Measurements from ENCODE around the gene FBXO47. TPM values are rescaled to one million over a fixed set of nuclear protein-coding genes. Genes with fewer than 3 reads are reported as not detected.

FBXO47 gene
- total RNA-seq, 1 donor from 2014 or later: not detected

DNA sequence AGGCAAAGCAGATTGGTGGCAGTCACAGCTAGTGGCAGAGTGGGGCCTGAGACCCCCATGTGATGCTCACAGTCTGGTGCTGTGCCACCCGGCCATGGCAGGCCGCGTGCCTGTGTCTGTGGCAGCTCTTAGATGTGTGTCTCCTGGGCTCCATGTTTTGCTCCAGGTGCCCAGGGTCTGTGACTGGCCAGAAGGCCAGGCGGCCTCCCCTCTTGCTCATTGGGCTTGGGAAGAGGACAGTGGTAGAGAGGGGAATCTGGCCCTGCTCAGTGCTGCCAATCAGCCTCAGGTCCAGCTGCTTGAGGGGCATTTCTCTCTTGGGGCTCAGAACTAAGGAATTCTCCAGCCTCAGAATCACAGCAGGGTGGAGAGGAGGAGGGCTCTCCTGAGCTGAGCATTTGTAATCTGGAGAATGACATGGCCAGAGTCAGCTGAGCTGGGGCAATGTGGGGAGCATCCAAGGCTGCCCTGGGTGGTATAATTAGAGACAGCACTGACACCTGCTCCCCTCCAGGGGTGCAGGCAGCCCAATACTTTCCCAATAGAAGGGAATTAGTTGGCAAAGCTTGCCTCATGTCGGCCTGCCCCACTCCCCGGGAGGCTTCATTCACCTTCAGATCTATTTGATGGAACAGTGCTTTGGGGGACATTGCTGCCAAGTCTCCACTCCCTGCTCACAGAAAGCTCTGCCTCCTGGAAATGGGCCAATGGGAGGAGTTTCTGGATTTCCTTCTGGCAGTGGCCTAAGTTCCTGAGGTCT, 44.5 kb downstream of the FBXO47 start:
- H3K27ac Mint-ChIP-seq: peak overlapping the region; percentile 67
- TF ChIP-seq, protein P1, sequence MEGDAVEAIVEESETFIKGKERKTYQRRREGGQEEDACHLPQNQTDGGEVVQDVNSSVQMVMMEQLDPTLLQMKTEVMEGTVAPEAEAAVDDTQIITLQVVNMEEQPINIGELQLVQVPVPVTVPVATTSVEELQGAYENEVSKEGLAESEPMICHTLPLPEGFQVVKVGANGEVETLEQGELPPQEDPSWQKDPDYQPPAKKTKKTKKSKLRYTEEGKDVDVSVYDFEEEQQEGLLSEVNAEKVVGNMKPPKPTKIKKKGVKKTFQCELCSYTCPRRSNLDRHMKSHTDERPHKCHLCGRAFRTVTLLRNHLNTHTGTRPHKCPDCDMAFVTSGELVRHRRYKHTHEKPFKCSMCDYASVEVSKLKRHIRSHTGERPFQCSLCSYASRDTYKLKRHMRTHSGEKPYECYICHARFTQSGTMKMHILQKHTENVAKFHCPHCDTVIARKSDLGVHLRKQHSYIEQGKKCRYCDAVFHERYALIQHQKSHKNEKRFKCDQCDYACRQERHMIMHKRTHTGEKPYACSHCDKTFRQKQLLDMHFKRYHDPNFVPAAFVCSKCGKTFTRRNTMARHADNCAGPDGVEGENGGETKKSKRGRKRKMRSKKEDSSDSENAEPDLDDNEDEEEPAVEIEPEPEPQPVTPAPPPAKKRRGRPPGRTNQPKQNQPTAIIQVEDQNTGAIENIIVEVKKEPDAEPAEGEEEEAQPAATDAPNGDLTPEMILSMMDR (IDR thresholded peaks at IDR 0.05; ENCODE audit: unreplicated experiment): peak; percentile 20
- peak in 1 of 2 experiments; percentile 66 for DNase-seq (ENCODE audit: low spot score in 2 of 2, unreplicated experiment in 2 of 2)
- H3K4me3 Mint-ChIP-seq: no peak overlapping the region
- no peaks in the 10 kb centered on the region for H3K27me3 Mint-ChIP-seq (ENCODE audit: low read depth)
- peaks cover 31% of the 10 kb centered on the region for H3K4me1 Mint-ChIP-seq
- H3K9me3 Mint-ChIP-seq: no peaks in the 10 kb centered on the region
- peaks cover 14% of the 10 kb centered on the region for H3K36me3 Mint-ChIP-seq

DNA sequence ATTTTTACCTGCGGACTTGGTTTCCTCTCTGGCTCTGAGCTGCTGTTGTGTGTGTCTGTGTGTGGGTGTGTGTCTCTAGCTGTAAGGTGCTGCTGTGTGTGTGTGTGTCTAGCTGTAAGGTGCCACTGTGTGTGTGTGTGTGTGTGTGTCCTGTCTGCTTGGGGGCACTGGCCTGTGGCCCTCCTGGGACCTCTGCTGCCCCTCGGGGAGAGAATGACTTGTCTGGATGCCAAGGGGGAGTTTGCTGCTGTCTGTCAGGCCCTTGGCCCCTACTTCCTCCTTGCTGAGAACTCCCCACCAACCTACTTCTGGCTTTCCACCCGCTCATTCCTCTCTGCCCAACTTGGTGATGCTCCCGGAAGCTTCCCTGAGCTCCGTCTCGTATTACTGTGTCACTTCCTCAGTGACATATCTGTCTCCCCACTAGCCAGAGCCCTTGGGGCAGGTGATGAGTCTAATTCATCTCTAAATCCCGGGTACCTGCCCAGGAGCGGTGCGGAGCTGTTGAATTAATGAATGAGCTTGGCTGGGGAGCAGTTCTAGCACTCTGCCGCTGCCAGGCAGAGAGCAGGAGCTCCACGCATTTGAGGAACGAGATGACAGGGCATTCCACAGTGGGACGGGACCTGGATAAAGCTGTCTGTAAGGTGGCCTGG, 45.3 kb downstream of the FBXO47 start:
- no peak for DNase-seq (ENCODE audit: low spot score in 2 of 2, unreplicated experiment in 2 of 2)
- Mint-ChIP-seq H3K27me3 (ENCODE audit: low read depth) (no peaks in the 10 kb centered on the region), H3K4me3 (no peak overlapping the region), H3K36me3 (peaks cover 18% of the 10 kb centered on the region), H3K9me3 (no peaks in the 10 kb centered on the region), H3K27ac (peak overlapping the region; percentile 81), H3K4me1 (peaks cover 31% of the 10 kb centered on the region)
- TF ChIP-seq, protein P1 (IDR thresholded peaks at IDR 0.05; ENCODE audit: unreplicated experiment): no peak

DNA sequence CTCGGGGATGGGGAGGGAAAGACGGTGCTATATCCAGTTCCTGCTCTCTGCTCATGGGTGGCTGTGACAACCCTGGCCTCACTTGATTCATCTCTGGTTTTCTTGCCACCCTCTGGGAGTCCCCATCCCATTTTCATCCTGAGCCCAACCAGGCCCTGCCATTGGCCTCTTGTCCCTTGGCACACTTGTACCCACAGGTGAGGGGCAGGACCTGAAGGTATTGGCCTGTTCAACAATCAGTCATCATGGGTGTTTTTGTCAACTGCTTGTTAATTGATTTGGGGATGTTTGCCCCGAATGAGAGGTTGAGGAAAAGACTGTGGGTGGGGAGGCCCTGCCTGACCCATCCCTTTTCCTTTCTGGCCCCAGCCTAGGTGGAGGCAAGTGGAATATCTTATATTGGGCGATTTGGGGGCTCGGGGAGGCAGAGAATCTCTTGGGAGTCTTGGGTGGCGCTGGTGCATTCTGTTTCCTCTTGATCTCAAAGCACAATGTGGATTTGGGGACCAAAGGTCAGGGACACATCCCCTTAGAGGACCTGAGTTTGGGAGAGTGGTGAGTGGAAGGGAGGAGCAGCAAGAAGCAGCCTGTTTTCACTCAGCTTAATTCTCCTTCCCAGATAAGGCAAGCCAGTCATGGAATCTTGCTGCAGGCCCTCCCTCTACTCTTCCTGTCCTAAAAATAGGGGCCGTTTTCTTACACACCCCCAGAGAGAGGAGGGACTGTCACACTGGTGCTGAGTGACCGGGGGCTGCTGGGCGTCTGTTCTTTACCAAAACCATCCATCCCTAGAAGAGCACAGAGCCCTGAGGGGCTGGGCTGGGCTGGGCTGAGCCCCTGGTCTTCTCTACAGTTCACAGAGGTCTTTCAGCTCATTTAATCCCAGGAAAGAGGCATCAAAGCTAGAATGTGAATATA, 46.6 kb downstream of the FBXO47 start:
- no peaks in the 10 kb centered on the region for H3K9me3 Mint-ChIP-seq
- TF ChIP-seq, protein P1 (IDR thresholded peaks at IDR 0.05; ENCODE audit: unreplicated experiment): no peak
- H3K4me3 Mint-ChIP-seq: no peak overlapping the region
- H3K36me3 Mint-ChIP-seq: peaks cover 23% of the 10 kb centered on the region
- H3K27me3 Mint-ChIP-seq (ENCODE audit: low read depth): no peaks in the 10 kb centered on the region
- H3K27ac Mint-ChIP-seq: peak overlapping the region; percentile 79
- peaks cover 25% of the 10 kb centered on the region for H3K4me1 Mint-ChIP-seq
- no peak for DNase-seq (ENCODE audit: low spot score in 2 of 2, unreplicated experiment in 2 of 2)

DNA sequence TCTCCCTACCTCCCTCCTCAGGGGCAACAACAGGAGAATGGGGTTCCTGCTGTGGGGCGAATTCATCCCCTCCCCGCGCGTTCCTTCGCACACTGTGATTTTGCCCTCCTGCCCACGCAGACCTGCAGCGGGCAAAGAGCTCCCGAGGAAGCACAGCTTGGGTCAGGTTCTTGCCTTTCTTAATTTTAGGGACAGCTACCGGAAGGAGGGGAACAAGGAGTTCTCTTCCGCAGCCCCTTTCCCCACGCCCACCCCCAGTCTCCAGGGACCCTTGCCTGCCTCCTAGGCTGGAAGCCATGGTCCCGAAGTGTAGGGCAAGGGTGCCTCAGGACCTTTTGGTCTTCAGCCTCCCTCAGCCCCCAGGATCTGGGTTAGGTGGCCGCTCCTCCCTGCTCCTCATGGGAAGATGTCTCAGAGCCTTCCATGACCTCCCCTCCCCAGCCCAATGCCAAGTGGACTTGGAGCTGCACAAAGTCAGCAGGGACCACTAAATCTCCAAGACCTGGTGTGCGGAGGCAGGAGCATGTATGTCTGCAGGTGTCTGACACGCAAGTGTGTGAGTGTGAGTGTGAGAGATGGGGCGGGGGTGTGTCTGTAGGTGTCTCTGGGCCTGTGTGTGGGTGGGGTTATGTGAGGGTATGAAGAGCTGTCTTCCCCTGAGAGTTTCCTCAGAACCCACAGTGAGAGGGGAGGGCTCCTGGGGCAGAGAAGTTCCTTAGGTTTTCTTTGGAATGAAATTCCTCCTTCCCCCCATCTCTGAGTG, 47.7 kb downstream of the FBXO47 start:
- Mint-ChIP-seq H3K36me3 (peaks cover 23% of the 10 kb centered on the region), H3K4me1 (peaks cover 25% of the 10 kb centered on the region), H3K4me3 (no peak overlapping the region), H3K9me3 (no peaks in the 10 kb centered on the region), H3K27ac (no peak overlapping the region), H3K27me3 (ENCODE audit: low read depth) (no peaks in the 10 kb centered on the region)
- TF ChIP-seq, protein P1 (IDR thresholded peaks at IDR 0.05; ENCODE audit: unreplicated experiment): no peak
- no peak for DNase-seq (ENCODE audit: low spot score in 2 of 2, unreplicated experiment in 2 of 2)

DNA sequence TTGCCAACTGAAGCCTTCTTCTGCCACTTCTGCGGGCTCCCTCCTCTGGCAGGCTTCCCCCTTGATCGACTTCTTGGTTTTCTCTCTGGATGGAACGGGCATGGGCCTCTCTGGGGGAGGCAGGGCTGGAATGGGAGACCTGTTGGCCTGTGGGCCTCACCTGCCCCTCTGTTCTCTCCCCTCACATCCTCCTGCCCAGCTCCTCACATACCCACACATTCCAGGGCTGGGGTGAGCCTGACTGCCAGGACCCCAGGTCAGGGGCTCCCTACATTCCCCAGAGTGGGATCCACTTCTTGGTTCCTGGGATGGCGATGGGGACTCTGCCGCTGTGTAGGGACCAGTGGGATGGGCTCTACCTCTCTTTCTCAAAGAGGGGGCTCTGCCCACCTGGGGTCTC, 48.3 kb downstream of the FBXO47 start:
- Mint-ChIP-seq H3K4me3 (no peak overlapping the region), H3K27ac (no peak overlapping the region), H3K27me3 (ENCODE audit: low read depth) (no peaks in the 10 kb centered on the region), H3K4me1 (peaks cover 25% of the 10 kb centered on the region), H3K9me3 (no peaks in the 10 kb centered on the region), H3K36me3 (peaks cover 28% of the 10 kb centered on the region)
- DNase-seq (ENCODE audit: low spot score in 2 of 2, unreplicated experiment in 2 of 2): no peak
- TF ChIP-seq, protein P1 (IDR thresholded peaks at IDR 0.05; ENCODE audit: unreplicated experiment): no peak
